Tibial artery (tissue), 4 donors: ENCODE data around the gene SPATA17.

ENCODE experiments used
- DNase-seq, 2 donors: peaks; one replicate each; pipeline ENCODE4 v3.0.0-alpha.2; 2019
- H3K27ac ChIP-seq, 2 donors: fragments of 200-600 bp; sonication (generic) in 1 of 2; 1 replicate in 1 of 2; 2 replicates in 1 of 2; pipeline ENCODE4 v1.5.1; 2018 to 2019; ENCODE audit warnings: mild to moderate bottlenecking in 1 of 2
- H3K27me3 ChIP-seq, 2 donors: fragments of 200-600 bp; sonication (generic) in 1 of 2; one replicate each; pipeline versions ENCODE4 v1.5.1 to v1.6.0; 2016 to 2019
- H3K36me3 ChIP-seq, 3 donors: fragments of 200-600 bp; sonication (generic) in 2 of 3; one replicate each; pipeline ENCODE4 v1.5.1; 2016 to 2019; ENCODE audit warnings: mild to moderate bottlenecking in 2 of 3
- H3K4me1 ChIP-seq, 4 donors: fragments of 200-600 bp; sonication (generic) in 2 of 4; 1 replicate in 3 of 4; 2 replicates in 1 of 4; pipeline ENCODE4 v1.5.1; 2016 to 2019
- H3K4me3 ChIP-seq, 2 donors: fragments of 200-600 bp; sonication (generic) in 1 of 2; 1 replicate in 1 of 2; 2 replicates in 1 of 2; pipeline ENCODE4 v1.5.1; 2018 to 2019; ENCODE audit warnings: mild to moderate bottlenecking in 2 of 2
- H3K9me3 ChIP-seq, 3 donors: fragments of 200-600 bp; sonication (generic) in 1 of 3; one replicate each; pipeline ENCODE4 v1.5.1; 2016 to 2019
- intact Hi-C: fragments of 100-400 bp; cut with DNase I; formaldehyde crosslinking; loops from one replicate; pipeline ENCODE4 v1.15.0; 2023; ENCODE audit warnings: low total_unique reads
- TF ChIP-seq, protein P1 (sequence below), 2 experiments: fragments of 200-600 bp in 1 of 2; fragments of 450-650 bp in 1 of 2; IDR thresholded peaks; one replicate each; pipeline ENCODE4 v1.5.1; 2017 to 2019; ENCODE audit warnings: antibody characterized with exemption in 2 of 2, mild to moderate bottlenecking in 1 of 2, moderate library complexity in 1 of 2

Gene SPATA17

DNA sequence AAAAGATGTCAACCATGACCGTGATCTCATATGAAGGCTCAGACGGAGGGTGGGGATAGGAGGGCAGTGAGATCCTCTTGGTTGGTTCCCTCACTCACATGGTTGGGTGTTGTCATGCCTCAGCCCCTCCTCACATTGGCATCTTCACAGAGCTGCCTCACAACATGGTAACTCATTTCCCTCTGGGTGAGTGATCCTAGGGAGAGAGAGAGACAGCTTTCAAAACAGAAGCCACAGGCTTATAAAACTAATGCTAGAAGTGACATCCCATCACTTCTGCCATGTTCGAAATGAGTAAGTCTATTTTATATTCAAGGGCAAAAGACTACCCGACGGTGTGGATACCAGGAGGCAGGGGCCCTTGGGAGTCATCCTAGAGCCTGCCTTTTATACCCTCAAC is 145.5 kb downstream of the SPATA17 start:
- TF ChIP-seq, protein P1, sequence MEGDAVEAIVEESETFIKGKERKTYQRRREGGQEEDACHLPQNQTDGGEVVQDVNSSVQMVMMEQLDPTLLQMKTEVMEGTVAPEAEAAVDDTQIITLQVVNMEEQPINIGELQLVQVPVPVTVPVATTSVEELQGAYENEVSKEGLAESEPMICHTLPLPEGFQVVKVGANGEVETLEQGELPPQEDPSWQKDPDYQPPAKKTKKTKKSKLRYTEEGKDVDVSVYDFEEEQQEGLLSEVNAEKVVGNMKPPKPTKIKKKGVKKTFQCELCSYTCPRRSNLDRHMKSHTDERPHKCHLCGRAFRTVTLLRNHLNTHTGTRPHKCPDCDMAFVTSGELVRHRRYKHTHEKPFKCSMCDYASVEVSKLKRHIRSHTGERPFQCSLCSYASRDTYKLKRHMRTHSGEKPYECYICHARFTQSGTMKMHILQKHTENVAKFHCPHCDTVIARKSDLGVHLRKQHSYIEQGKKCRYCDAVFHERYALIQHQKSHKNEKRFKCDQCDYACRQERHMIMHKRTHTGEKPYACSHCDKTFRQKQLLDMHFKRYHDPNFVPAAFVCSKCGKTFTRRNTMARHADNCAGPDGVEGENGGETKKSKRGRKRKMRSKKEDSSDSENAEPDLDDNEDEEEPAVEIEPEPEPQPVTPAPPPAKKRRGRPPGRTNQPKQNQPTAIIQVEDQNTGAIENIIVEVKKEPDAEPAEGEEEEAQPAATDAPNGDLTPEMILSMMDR (IDR thresholded peaks at IDR 0.05), result no peak
- H3K36me3 ChIP-seq, result no peaks in the 10 kb centered on the region
- H3K4me1 ChIP-seq, result no peaks in the 10 kb centered on the region
- H3K27ac ChIP-seq, result no peak overlapping the region
- intact Hi-C loops, result no loop called here
- no peak for DNase-seq
- no peak overlapping the region for H3K4me3 ChIP-seq
- no peaks in the 10 kb centered on the region for H3K27me3 ChIP-seq
- no peaks in the 10 kb centered on the region for H3K9me3 ChIP-seq

DNA sequence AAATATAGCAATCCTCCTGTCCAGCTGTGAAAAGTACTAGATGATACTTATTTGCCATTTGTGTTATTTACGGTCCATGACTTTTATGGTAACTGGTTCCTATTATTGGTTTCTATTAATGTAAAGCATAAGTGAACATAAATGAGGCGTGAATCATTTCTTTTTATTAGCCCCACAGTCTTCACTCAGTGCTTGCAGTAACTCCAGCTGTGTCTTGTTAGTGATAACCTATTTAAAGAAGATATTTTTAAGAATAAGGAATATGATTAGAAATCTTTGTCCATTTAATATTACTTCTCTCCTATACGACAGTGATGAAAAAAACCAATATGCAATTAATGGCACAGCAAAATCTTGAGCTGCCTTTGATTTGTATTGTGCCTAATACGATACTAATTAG is 149.9 kb downstream of the SPATA17 start:
- Histone ChIP-seq H3K27ac (no peak overlapping the region), H3K4me3 (no peak overlapping the region), H3K4me1 (no peaks in the 10 kb centered on the region), H3K27me3 (no peaks in the 10 kb centered on the region), H3K9me3 (no peaks in the 10 kb centered on the region), H3K36me3 (no peaks in the 10 kb centered on the region)
- TF ChIP-seq, protein P1 (IDR thresholded peaks at IDR 0.05), result no peak
- intact Hi-C loops, result no loop called here
- DNase-seq, result no peak

DNA sequence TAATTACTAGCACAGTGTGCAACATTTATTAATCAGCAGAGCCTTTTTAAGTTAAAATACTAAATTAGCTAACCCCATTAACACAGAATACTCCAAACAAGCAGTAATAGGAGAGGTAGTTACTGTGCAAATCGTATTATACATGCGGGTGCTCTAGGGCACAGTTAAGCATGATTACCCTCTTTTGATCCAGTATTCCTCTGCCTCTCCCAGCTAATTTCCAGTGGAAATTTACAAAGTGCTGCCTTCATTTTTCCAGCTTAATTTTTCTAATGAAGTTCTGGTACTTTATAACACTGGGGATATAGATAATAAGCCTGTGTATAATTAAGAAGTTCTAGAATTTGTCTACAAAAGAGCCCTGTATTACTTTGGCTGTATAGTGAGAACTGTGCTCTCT is 159.9 kb downstream of the SPATA17 start:
- Histone ChIP-seq H3K36me3 (no peaks in the 10 kb centered on the region), H3K4me1 (no peaks in the 10 kb centered on the region), H3K27me3 (no peaks in the 10 kb centered on the region), H3K4me3 (no peak overlapping the region), H3K9me3 (no peaks in the 10 kb centered on the region), H3K27ac (no peak overlapping the region)
- TF ChIP-seq, protein P1 (IDR thresholded peaks at IDR 0.05), result no peak
- intact Hi-C loops, result no loop called here
- DNase-seq, result no peak

DNA sequence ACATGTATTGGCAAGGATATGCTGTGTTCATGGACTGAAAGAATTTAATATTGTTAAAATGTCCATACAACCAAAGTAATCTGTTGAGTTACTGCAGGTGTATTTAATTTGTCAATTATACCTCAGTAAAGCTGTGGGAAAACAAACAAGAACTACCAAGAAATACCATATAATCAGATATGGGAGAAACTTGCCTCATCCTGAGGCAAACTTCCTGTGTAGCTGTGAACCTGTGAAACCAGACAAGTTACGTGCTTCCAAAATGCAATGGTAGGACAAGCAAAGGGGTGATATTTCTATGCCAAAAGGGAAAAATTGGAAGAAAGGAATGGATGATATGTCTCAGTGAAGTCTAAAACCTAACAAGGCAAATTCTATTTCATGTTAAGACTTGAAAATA is 174.6 kb downstream of the SPATA17 start:
- TF ChIP-seq, protein P1 (IDR thresholded peaks at IDR 0.05), result no peak
- no peaks in the 10 kb centered on the region for H3K9me3 ChIP-seq
- H3K36me3 ChIP-seq, result no peaks in the 10 kb centered on the region
- intact Hi-C loops, result no loop called here
- DNase-seq, result no peak
- no peaks in the 10 kb centered on the region for H3K4me1 ChIP-seq
- no peak overlapping the region for H3K27ac ChIP-seq
- no peak overlapping the region for H3K4me3 ChIP-seq
- H3K27me3 ChIP-seq, result no peaks in the 10 kb centered on the region

DNA sequence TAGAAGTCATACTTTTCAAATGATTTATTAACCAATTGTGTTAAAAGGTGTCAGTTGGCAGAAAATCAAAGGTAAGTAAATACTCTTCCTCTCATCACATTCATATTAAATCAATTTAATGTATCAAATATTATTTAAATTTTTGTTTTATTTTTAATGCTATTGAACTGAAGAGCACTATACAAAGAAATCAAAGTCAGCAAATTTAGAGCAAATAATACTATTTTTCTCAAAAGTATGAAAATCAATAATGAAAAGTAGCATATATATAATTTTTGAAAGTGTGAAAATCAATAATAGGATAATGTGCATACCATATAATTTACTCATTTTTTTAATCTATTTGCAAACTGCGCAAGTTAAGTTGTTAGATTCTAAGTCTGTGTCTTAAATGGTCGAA is 181.0 kb downstream of the SPATA17 start:
- H3K4me3 ChIP-seq, result no peak overlapping the region
- TF ChIP-seq, protein P1 (IDR thresholded peaks at IDR 0.05), result no peak
- DNase-seq, result no peak
- H3K36me3 ChIP-seq, result no peaks in the 10 kb centered on the region
- peaks cover 0 to 3% (median 0%) of the 10 kb centered on the region in 3 donors for H3K9me3 ChIP-seq
- no peaks in the 10 kb centered on the region for H3K27me3 ChIP-seq
- intact Hi-C loops, result no loop called here
- no peak overlapping the region for H3K27ac ChIP-seq
- H3K4me1 ChIP-seq, result no peaks in the 10 kb centered on the region

DNA sequence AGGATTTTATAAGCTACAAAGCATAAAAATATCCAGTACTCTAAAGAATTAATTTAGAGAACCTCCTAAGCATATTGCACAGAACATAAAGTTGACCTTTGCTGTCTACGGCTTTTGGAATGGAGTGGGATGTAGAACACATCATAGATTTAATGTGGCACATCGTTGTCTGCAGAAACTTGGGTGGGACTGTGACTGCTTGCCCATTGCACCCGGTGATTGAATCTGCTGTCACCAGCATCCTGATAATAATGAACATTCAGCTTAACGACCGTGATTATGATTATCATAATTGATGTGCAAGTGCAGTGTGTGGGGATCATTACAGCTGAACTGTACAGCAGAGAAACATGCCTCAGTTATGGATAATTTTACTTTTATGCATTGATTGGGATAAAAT is 181.9 kb downstream of the SPATA17 start:
- no peaks in the 10 kb centered on the region for H3K27me3 ChIP-seq
- intact Hi-C loops, result no loop called here
- no peak overlapping the region for H3K27ac ChIP-seq
- TF ChIP-seq, protein P1 (IDR thresholded peaks at IDR 0.05), result no peak
- DNase-seq, result no peak
- no peaks in the 10 kb centered on the region for H3K36me3 ChIP-seq
- no peak overlapping the region for H3K4me3 ChIP-seq
- no peaks in the 10 kb centered on the region for H3K4me1 ChIP-seq
- H3K9me3 ChIP-seq, result peaks cover 0 to 8% (median 0%) of the 10 kb centered on the region in 3 donors
